Mononuclear cell (primary cell): ENCODE measurements around the gene CC2D2A. TPM values are rescaled to one million over a fixed set of nuclear protein-coding genes. Genes with fewer than 3 reads are reported as not detected.

ENCODE experiments used
- total RNA-seq: library from RNA; depleted of rRNA; stranded (reverse); fragments of >200 nt; gene quantifications from one replicate; pipeline ENCODE4 v1.2.3, GENCODE V29; 2012

Gene CC2D2A
- total RNA-seq, 1 donor: 0.63 TPM

Other genes with a start within 250 kb of the CC2D2A start
- gene C1QTNF7, start 41.8 kb upstream of the CC2D2A start, total RNA-seq: 0.10 TPM
- gene FBXL5, start 185.5 kb downstream of the CC2D2A start, total RNA-seq: 245 TPM
- gene FAM200B, start 211.9 kb downstream of the CC2D2A start, total RNA-seq: 30.1 TPM
- 76.4 TPM for gene BST1, start 233.2 kb downstream of the CC2D2A start, total RNA-seq